Endodermal cell (in vitro differentiated cells): ENCODE measurements around the gene KCNK16. TPM values are rescaled to one million over a fixed set of nuclear protein-coding genes. Genes with fewer than 3 reads are reported as not detected.
A peak's percentile ranks its signal among the peaks of the same experiment; 100 is the strongest.

Experiments
- DNase-seq: peaks from one replicate; pipeline ENCODE4 v3.0.0-alpha.2; 2017
- H3K27ac ChIP-seq: 2 replicates; pipeline ENCODE4 v1.5.1; 2013; ENCODE audit warnings: mild to moderate bottlenecking, low read depth, low read length, moderate library complexity
- H3K27me3 ChIP-seq: 2 replicates; pipeline ENCODE4 v1.6.1; 2013; ENCODE audit warnings: mild to moderate bottlenecking, low read length, moderate library complexity; ENCODE audit not compliant: insufficient read depth, control insufficient read depth, poor library complexity, severe bottlenecking
- H3K36me3 ChIP-seq: 2 replicates; pipeline ENCODE4 v1.7.0; 2013; ENCODE audit warnings: mild to moderate bottlenecking, low read length, moderate library complexity; ENCODE audit not compliant: control insufficient read depth, insufficient read depth
- H3K4me1 ChIP-seq: one replicate; pipeline ENCODE4 v1.7.0; 2013; ENCODE audit warnings: low read length; ENCODE audit not compliant: control insufficient read depth, insufficient read depth
- H3K4me3 ChIP-seq: 2 replicates; pipeline ENCODE4 v1.5.1; 2013; ENCODE audit warnings: mild to moderate bottlenecking, low read length, moderate library complexity
- H3K9ac ChIP-seq: 2 replicates; pipeline ENCODE4 v1.6.1; 2013; ENCODE audit warnings: mild to moderate bottlenecking, low read length, moderate library complexity; ENCODE audit not compliant: poor library complexity, severe bottlenecking; ENCODE audit errors: extremely low read depth
- H3K9me3 ChIP-seq: 2 replicates; pipeline ENCODE4 v1.6.1; 2013; ENCODE audit warnings: mild to moderate bottlenecking, low read length, moderate library complexity; ENCODE audit not compliant: control insufficient read depth
- H3K27ac Mint-ChIP-seq: 2 replicates; pipeline ENCODE4 v1.8.0; 2020; ENCODE audit warnings: mixed read lengths
- H3K27me3 Mint-ChIP-seq: 2 replicates; pipeline ENCODE4 v1.8.0; 2021; ENCODE audit warnings: mild to moderate bottlenecking, mixed read lengths; ENCODE audit not compliant: insufficient read depth
- H3K36me3 Mint-ChIP-seq: 2 replicates; pipeline ENCODE4 v1.8.0; 2020; ENCODE audit warnings: low read depth, mixed read lengths
- H3K4me1 Mint-ChIP-seq: 2 replicates; pipeline ENCODE4 v1.8.0; 2020; ENCODE audit warnings: mixed read lengths
- H3K4me3 Mint-ChIP-seq: 2 replicates; pipeline ENCODE4 v1.8.0; 2020; ENCODE audit warnings: mild to moderate bottlenecking, moderate library complexity, mixed read lengths
- H3K9me3 Mint-ChIP-seq: 2 replicates; pipeline ENCODE4 v1.8.0; 2020; ENCODE audit warnings: mild to moderate bottlenecking, mixed read lengths
- WGBS, 2 experiments: methylation state at CpG; one replicate each; pipeline versions ENCODE4 v1.1.5 to v1.1.7; 2013; ENCODE audit warnings: missing lambda C conversion rate in 2 of 2, mixed read lengths in 1 of 2; ENCODE audit not compliant: insufficient coverage in 1 of 2, insufficient read length in 1 of 2; 5-methylcytosine and 5-hydroxymethylcytosine counted together
- total RNA-seq, 2 donors: library from RNA; stranded (reverse); fragmentation: NEBNext Ultra II Directional in 1 of 2; extraction: Animal tissue kit (Norgen Biotek cat#: 25700) in 1 of 2; gene quantifications; 2 replicates in 1 of 2; 3 replicates in 1 of 2; pipeline ENCODE4 v1.2.1, GENCODE V29; 2021
- TF ChIP-seq, protein P1 (sequence below): fragments of 200-600 bp; sonication (generic); conservative IDR thresholded peaks from 2 replicates; pipeline ENCODE4 v1.5.0; 2021; ENCODE audit warnings: antibody characterized with exemption, mild to moderate bottlenecking

KCNK16 gene
- total RNA-seq, 2 donors from 2014 or later, result not detected

DNA sequence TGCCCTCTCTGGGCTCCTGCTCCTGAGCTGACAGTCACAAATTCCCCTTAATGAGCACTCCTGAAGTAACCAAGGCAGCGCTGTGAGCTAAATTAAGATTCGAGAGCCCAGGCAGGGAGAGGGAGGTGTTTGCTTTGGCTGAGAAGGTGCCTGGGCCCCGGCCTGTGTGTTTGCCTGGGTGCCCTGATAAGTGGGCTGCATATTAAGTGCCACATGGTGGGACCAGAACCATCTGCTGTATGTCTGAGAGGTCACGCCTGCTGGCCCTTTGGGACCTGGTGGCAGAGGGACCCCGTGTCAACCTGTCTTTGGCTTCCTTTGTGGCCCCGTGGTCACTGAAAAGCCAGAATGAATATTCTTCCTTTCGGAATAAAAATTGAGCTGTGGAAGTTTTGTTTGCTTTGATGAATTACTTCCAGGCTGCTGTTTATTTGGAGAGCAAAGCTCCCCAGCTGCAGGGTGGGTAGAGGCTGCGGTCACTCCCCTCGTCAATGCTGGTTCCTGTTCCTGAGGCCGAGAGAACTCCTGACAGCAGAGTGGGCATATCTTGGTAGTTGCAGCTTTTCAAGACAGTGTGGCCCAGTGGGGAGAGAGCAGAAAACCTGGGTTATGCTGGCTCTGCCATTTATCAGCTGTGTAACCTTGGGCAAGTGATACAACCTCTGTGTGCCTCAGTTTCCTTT lies 17.5 kb upstream of the KCNK16 start:
- H3K9ac ChIP-seq, result no peak overlapping the region
- WGBS, 2 experiments, result 85 to 86% methylated on average over 7 to 10 of the region's 10 CpGs
- TF ChIP-seq, protein P1, sequence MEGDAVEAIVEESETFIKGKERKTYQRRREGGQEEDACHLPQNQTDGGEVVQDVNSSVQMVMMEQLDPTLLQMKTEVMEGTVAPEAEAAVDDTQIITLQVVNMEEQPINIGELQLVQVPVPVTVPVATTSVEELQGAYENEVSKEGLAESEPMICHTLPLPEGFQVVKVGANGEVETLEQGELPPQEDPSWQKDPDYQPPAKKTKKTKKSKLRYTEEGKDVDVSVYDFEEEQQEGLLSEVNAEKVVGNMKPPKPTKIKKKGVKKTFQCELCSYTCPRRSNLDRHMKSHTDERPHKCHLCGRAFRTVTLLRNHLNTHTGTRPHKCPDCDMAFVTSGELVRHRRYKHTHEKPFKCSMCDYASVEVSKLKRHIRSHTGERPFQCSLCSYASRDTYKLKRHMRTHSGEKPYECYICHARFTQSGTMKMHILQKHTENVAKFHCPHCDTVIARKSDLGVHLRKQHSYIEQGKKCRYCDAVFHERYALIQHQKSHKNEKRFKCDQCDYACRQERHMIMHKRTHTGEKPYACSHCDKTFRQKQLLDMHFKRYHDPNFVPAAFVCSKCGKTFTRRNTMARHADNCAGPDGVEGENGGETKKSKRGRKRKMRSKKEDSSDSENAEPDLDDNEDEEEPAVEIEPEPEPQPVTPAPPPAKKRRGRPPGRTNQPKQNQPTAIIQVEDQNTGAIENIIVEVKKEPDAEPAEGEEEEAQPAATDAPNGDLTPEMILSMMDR, result no peak
- Mint-ChIP-seq H3K4me1 (peaks cover 32% of the 10 kb centered on the region), H3K27me3 (peaks cover 1% of the 10 kb centered on the region), H3K36me3 (no peaks in the 10 kb centered on the region), H3K4me3 (no peak overlapping the region), H3K27ac (peak overlapping the region; percentile 35), H3K9me3 (no peaks in the 10 kb centered on the region)
- no peak overlapping the region for H3K27ac ChIP-seq
- DNase-seq, result peak; percentile 55
- H3K4me1 ChIP-seq, result peaks cover 13% of the 10 kb centered on the region
- no peaks in the 10 kb centered on the region for H3K27me3 ChIP-seq
- no peak overlapping the region for H3K4me3 ChIP-seq
- H3K9me3 ChIP-seq, result no peaks in the 10 kb centered on the region
- H3K36me3 ChIP-seq, result no peaks in the 10 kb centered on the region

DNA sequence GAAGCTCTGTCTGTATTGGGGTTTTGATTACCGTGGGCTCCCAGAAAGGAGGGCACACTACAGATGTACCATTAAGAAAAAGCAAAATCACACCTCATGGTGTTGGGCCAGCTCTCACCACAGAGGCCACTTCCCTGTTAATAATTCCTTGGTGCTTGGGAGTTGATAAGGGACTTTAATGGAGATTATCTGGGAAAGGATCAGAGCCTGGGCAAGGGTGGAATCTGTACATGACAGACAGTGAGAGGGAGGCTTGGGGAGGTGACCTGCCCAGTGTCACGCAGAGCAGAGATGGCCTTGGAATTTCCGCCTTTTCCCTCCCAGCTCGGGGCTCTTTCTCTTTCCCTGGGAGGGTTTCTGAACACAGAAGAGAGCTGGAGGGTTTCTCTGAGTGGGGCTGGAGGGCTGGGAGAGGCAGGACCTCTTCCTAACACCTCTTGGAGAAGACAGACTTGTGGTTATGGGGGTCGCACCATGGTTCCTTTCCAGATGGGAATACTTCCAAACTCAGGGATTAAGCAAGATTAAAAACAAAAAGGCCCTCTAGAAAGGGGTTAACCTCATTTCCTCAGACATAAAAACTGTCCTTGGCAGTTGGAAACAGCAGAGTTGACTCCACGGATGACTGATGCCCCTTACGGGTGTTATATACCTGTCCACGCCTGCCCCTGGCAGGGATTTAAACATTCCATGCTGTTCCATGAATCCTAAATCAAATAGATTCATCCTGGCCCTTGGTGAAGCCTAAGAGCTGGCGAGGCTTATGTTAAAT lies 16.8 kb upstream of the KCNK16 start:
- DNase-seq, result no peak
- no peaks in the 10 kb centered on the region for H3K9me3 Mint-ChIP-seq
- H3K27me3 Mint-ChIP-seq, result peaks cover 1% of the 10 kb centered on the region
- no peaks in the 10 kb centered on the region for H3K36me3 ChIP-seq
- peak overlapping the region; percentile 35 for H3K27ac Mint-ChIP-seq
- H3K4me3 ChIP-seq, result no peak overlapping the region
- no peak overlapping the region for H3K4me3 Mint-ChIP-seq
- 81 to 85% methylated on average over 6 to 9 of the region's 9 CpGs for WGBS, 2 experiments
- peaks cover 26% of the 10 kb centered on the region for H3K4me1 Mint-ChIP-seq
- H3K27ac ChIP-seq, result no peak overlapping the region
- H3K9ac ChIP-seq, result no peak overlapping the region
- peaks cover 13% of the 10 kb centered on the region for H3K4me1 ChIP-seq
- TF ChIP-seq, protein P1, result no peak
- no peaks in the 10 kb centered on the region for H3K36me3 Mint-ChIP-seq
- no peaks in the 10 kb centered on the region for H3K27me3 ChIP-seq
- H3K9me3 ChIP-seq, result no peaks in the 10 kb centered on the region

DNA sequence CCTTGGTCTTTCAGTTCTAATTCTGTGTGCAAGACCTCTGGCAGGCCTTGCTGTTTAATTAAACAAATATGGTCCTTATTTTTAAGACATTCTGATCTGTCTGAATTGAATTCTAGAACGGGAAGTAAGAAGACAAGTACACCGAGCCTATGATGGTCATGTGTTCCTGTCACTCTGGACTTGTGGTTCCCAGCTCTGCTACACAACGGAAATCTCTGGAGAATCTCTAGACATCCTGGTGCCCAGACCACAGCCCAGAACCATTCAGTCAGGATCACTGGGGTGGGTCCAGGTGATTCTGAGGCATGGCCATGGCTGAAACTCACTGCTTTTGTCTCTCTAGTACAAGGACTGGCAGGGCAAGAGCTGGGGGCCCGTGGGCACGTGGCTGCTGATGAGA lies 15.9 kb upstream of the KCNK16 start:
- Histone ChIP-seq H3K9me3 (no peaks in the 10 kb centered on the region), H3K27me3 (no peaks in the 10 kb centered on the region), H3K9ac (no peak overlapping the region), H3K4me1 (peaks cover 13% of the 10 kb centered on the region), H3K27ac (no peak overlapping the region), H3K4me3 (no peak overlapping the region), H3K36me3 (no peaks in the 10 kb centered on the region)
- Mint-ChIP-seq H3K27ac (no peak overlapping the region), H3K9me3 (no peaks in the 10 kb centered on the region), H3K4me3 (no peak overlapping the region), H3K36me3 (no peaks in the 10 kb centered on the region), H3K27me3 (peaks cover 1% of the 10 kb centered on the region), H3K4me1 (peaks cover 19% of the 10 kb centered on the region)
- DNase-seq, result no peak
- TF ChIP-seq, protein P1, result no peak
- 93 to 100% methylated on average over 5 of the region's 5 CpGs for WGBS, 2 experiments
